ENCODE results near the gene LST1. TPM values are rescaled to one million over a fixed set of nuclear protein-coding genes. Genes with fewer than 3 reads are reported as not detected.

The LST1 gene
- total RNA-seq, 1 experiment from 2014 or later = not detected

DNA sequence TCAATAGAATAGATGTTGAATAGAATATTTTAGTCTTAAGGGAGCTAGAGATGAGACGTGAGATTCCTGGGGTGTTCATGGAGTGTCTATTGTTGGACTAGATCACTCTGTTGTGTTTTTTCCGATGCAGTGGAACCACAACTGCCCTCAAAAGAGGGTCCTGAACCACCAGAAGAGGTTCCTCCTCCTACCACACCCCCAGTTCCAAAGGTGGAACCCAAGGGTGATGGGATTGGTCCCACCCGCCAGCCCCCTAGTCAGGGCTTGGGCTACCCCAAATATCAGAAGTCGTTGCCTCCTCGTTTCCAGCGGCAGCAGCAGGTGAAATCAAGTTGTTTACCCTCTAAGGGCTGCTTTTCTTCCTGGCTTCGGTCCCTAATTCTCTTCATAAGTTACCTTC, 42.9 kb downstream of the LST1 start:
- Histone ChIP-seq H3K36me3 (ENCODE audit: control insufficient read depth, insufficient read depth, low read length) (peaks cover 56% of the 10 kb centered on the region), H3K27me3 (ENCODE audit: control insufficient read depth, insufficient read depth, low read length) (no peaks in the 10 kb centered on the region), H3K4me1 (ENCODE audit: control insufficient read depth, insufficient read depth, low read length) (no peaks in the 10 kb centered on the region), H3K27ac (ENCODE audit: low read length) (no peak overlapping the region), H3K9me3 (ENCODE audit: control insufficient read depth, insufficient read depth, low read depth, low read length) (no peaks in the 10 kb centered on the region), H3K4me3 (ENCODE audit: low read depth in 2 of 2, low read length in 2 of 2) (no peak overlapping the region)
- no peak for ATAC-seq
- TF ChIP-seq, protein P1, sequence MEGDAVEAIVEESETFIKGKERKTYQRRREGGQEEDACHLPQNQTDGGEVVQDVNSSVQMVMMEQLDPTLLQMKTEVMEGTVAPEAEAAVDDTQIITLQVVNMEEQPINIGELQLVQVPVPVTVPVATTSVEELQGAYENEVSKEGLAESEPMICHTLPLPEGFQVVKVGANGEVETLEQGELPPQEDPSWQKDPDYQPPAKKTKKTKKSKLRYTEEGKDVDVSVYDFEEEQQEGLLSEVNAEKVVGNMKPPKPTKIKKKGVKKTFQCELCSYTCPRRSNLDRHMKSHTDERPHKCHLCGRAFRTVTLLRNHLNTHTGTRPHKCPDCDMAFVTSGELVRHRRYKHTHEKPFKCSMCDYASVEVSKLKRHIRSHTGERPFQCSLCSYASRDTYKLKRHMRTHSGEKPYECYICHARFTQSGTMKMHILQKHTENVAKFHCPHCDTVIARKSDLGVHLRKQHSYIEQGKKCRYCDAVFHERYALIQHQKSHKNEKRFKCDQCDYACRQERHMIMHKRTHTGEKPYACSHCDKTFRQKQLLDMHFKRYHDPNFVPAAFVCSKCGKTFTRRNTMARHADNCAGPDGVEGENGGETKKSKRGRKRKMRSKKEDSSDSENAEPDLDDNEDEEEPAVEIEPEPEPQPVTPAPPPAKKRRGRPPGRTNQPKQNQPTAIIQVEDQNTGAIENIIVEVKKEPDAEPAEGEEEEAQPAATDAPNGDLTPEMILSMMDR (IDR thresholded peaks at IDR 0.05) = no peak
- TF ChIP-seq, protein P2, sequence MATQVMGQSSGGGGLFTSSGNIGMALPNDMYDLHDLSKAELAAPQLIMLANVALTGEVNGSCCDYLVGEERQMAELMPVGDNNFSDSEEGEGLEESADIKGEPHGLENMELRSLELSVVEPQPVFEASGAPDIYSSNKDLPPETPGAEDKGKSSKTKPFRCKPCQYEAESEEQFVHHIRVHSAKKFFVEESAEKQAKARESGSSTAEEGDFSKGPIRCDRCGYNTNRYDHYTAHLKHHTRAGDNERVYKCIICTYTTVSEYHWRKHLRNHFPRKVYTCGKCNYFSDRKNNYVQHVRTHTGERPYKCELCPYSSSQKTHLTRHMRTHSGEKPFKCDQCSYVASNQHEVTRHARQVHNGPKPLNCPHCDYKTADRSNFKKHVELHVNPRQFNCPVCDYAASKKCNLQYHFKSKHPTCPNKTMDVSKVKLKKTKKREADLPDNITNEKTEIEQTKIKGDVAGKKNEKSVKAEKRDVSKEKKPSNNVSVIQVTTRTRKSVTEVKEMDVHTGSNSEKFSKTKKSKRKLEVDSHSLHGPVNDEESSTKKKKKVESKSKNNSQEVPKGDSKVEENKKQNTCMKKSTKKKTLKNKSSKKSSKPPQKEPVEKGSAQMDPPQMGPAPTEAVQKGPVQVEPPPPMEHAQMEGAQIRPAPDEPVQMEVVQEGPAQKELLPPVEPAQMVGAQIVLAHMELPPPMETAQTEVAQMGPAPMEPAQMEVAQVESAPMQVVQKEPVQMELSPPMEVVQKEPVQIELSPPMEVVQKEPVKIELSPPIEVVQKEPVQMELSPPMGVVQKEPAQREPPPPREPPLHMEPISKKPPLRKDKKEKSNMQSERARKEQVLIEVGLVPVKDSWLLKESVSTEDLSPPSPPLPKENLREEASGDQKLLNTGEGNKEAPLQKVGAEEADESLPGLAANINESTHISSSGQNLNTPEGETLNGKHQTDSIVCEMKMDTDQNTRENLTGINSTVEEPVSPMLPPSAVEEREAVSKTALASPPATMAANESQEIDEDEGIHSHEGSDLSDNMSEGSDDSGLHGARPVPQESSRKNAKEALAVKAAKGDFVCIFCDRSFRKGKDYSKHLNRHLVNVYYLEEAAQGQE (IDR thresholded peaks at IDR 0.05; ENCODE audit: insufficient read depth in 1 of 2, low read depth in 2 of 2, low read length in 1 of 2) = no peak
- TF ChIP-seq POLR2AphosphoS5 (IDR thresholded peaks at IDR 0.05; ENCODE audit: low read depth, low read length) (no peak), SIN3A (IDR thresholded peaks at IDR 0.05; ENCODE audit: borderline replicate concordance, insufficient read depth, low read depth, low read length) (no peak), TCF7L2 (IDR thresholded peaks at IDR 0.05; ENCODE audit: low read depth, low read length) (no peak)
- intact Hi-C loops (cut with micrococcal nuclease; ENCODE audit: unreplicated experiment) (no loop called here), in situ Hi-C loops (cut with HindIII; ENCODE audit: low pct_unique_long_range_greater_than_20kb, low sequenced_read_pairs) (no loop called here)
- no TSS peak for BruUV-seq (replicated peaks)
- POLR2A ChIA-PET = no interaction called here
- no peak for DNase-seq (ENCODE audit: low read depth, low spot score)
- CTCF ChIA-PET = interaction anchor here (0.6 kb wide), 1 partner anchor 310 kb away, joined by 9 read pairs; no protein-coding TSS in a partner anchor

DNA sequence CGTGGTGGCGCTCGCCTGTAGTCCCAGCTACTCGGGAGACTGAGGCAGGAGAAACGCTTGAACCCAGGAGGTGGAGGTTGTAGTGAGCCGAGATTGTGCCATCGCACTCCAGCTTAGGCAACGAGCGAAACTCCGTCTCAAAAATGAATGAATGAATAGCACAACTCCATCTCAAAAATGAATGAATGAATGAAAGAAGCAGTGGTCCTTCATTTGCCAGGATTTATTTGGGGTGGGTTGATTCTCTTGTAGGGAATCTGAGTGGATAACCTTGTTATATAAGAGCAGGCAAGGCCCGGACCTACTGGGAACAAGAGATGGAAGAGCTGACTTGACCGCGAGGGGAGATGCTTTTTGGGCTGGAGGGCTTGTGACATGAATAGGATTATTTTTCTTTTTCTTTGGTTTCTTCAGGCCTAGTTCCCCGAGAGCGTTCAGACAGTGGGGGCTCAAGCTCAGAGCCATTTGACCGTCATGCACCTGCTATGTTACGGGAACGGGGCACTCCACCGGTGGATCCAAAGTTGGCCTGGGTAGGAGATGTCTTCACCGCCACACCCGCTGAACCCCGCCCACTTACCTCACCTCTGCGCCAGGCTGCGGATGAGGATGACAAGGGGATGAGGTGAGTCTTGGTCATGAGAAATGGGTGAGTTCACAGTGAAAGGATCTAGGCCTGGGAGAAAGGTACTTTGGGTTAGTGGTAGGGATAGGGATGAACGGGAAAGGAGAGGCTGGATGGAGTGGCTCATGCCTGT, 44.3 kb downstream of the LST1 start:
- CTCF ChIA-PET = interaction anchor here (0.5 kb wide), 1 partner anchor 40 kb away, joined by 3 read pairs; no protein-coding TSS in a partner anchor
- ATAC-seq (no peak), DNase-seq (ENCODE audit: low read depth, low spot score) (no peak)
- no peaks in the 10 kb centered on the region for H3K27me3 ChIP-seq (ENCODE audit: control insufficient read depth, insufficient read depth, low read length)
- H3K4me3 ChIP-seq (ENCODE audit: low read depth in 2 of 2, low read length in 2 of 2) = no peak overlapping the region
- peaks cover 5% of the 10 kb centered on the region; the same call in 1 of the 2 replicates for H3K4me1 ChIP-seq (ENCODE audit: control insufficient read depth, insufficient read depth, low read length)
- intact Hi-C loops (cut with micrococcal nuclease; ENCODE audit: unreplicated experiment) (loop anchor here (1.0 kb wide), 1 partner anchor 9 kb away; no protein-coding TSS in a partner anchor), in situ Hi-C loops (cut with HindIII; ENCODE audit: low pct_unique_long_range_greater_than_20kb, low sequenced_read_pairs) (no loop called here)
- peaks cover 55% of the 10 kb centered on the region for H3K36me3 ChIP-seq (ENCODE audit: control insufficient read depth, insufficient read depth, low read length)
- POLR2A ChIA-PET = no interaction called here
- no TSS peak for BruUV-seq (replicated peaks)
- no peak overlapping the region for H3K27ac ChIP-seq (ENCODE audit: low read length)
- no peaks in the 10 kb centered on the region for H3K9me3 ChIP-seq (ENCODE audit: control insufficient read depth, insufficient read depth, low read depth, low read length)
- TF ChIP-seq, protein P2 (IDR thresholded peaks at IDR 0.05; ENCODE audit: insufficient read depth in 1 of 2, low read depth in 2 of 2, low read length in 1 of 2) = no peak
- TF ChIP-seq POLR2AphosphoS5 (IDR thresholded peaks at IDR 0.05; ENCODE audit: low read depth, low read length) = no peak; the same call in 1 of the 2 replicates
